RCC 7860 (cell line): Measurements from ENCODE around the gene PHF12.
"Not testable (repeated sequence)": the region's sequence is repeated elsewhere in the genome, so short reads cannot be mapped to it uniquely, and the experiment has no call there.

Source experiments
- DNase-seq: peaks from one replicate; pipeline ENCODE4 v3.0.0-alpha.2; 2015; ENCODE audit warnings: low spot score
- FAIRE-seq: peaks from 2 replicates; lab custom pipeline; 2012; peaks lifted over from hg19 to GRCh38; lab: Jason Lieb, UNC

The PHF12 gene

GRCh38 chr17:28888832-28889231 is 62.5 kb downstream of the PHF12 start:
- DNase-seq (no peak), FAIRE-seq (no peak)

GRCh38 chr17:28887871-28888471 is 63.3 kb downstream of the PHF12 start:
- DNase-seq = no peak

GRCh38 chr17:28885951-28886350 is 65.4 kb downstream of the PHF12 start:
- no peak for DNase-seq
- FAIRE-seq = no peak

More at GRCh38 chr17:28887871-28888471, 63.3 kb downstream of the PHF12 start:
- FAIRE-seq = no peak

- FAIRE-seq = no peak
- DNase-seq = no peak
These were observed 66.0 kb downstream of the PHF12 start for GRCh38 chr17:28885363-28885762.

GRCh38 chr17:28883967-28884702 is 67.2 kb downstream of the PHF12 start:
- FAIRE-seq (no peak), DNase-seq (no peak)

GRCh38 chr17:28882154-28882895 is 69.0 kb downstream of the PHF12 start:
- DNase-seq (no peak), FAIRE-seq (no peak)

GRCh38 chr17:28881533-28882056 is 69.7 kb downstream of the PHF12 start:
- no peak for FAIRE-seq
- DNase-seq = no peak

GRCh38 chr17:28880572-28880945 is 70.8 kb downstream of the PHF12 start:
- FAIRE-seq (no peak), DNase-seq (no peak)

- no peak for DNase-seq
- FAIRE-seq = no peak
These were observed 71.3 kb downstream of the PHF12 start for GRCh38 chr17:28879886-28880571.

- DNase-seq (no peak), FAIRE-seq (no peak)
These were observed 72.3 kb downstream of the PHF12 start for GRCh38 chr17:28878981-28879380.

- peak; percentile 10 for DNase-seq
- FAIRE-seq = no peak
These were observed 73.0 kb downstream of the PHF12 start for GRCh38 chr17:28878158-28878910.

- FAIRE-seq, DNase-seq: not testable (repeated sequence)
These were observed 74.1 kb downstream of the PHF12 start for GRCh38 chr17:28877150-28877711.

- no peak for DNase-seq
- FAIRE-seq = no peak
These were observed 75.3 kb downstream of the PHF12 start for GRCh38 chr17:28875848-28876550.

- no peak for FAIRE-seq
- no peak for DNase-seq
These were observed 76.6 kb downstream of the PHF12 start for GRCh38 chr17:28874750-28875149.

- FAIRE-seq = no peak
These were observed 77.5 kb downstream of the PHF12 start for GRCh38 chr17:28873839-28874238.

GRCh38 chr17:28871056-28871579 is 80.2 kb downstream of the PHF12 start:
- DNase-seq = no peak
- FAIRE-seq = no peak

More at GRCh38 chr17:28873839-28874238, 77.5 kb downstream of the PHF12 start:
- DNase-seq = no peak

- DNase-seq (no peak), FAIRE-seq (no peak)
These were observed 84.0 kb downstream of the PHF12 start for GRCh38 chr17:28867276-28867675.

- DNase-seq (no peak), FAIRE-seq (no peak)
These were observed 85.2 kb downstream of the PHF12 start for GRCh38 chr17:28865946-28866752.
